Peyer's patch (tissue), 4 donors: ENCODE measurements around the gene FEN1. TPM values are rescaled to one million over a fixed set of nuclear protein-coding genes. Genes with fewer than 3 reads are reported as not detected.
A peak's percentile ranks its signal among the peaks of the same experiment; 100 is the strongest.

Source experiments
- DNase-seq, 3 donors: peaks; one replicate each; pipeline ENCODE4 v3.0.0-alpha.2; 2017 to 2019
- H3K27ac ChIP-seq, 4 donors: fragments of 200-600 bp; sonication (generic); one replicate each; pipeline ENCODE4 v1.5.1; 2016 to 2019
- H3K27me3 ChIP-seq, 2 donors: fragments of 200-600 bp; sonication (generic); one replicate each; pipeline ENCODE4 v1.5.1; 2019
- H3K36me3 ChIP-seq, 3 donors: fragments of 200-600 bp; sonication (generic); one replicate each; pipeline ENCODE4 v1.5.1; 2016 to 2019
- H3K4me1 ChIP-seq, 4 donors: fragments of 200-600 bp; sonication (generic); one replicate each; pipeline ENCODE4 v1.5.1; 2016 to 2019
- H3K4me3 ChIP-seq, 4 donors: fragments of 200-600 bp; sonication (generic); 1 replicate in 3 of 4; 2 replicates in 1 of 4; pipeline ENCODE4 v1.5.1; 2016 to 2019; ENCODE audit warnings: mild to moderate bottlenecking in 1 of 4
- H3K9me3 ChIP-seq, 4 donors: fragments of 200-600 bp; sonication (generic); one replicate each; pipeline ENCODE4 v1.5.1; 2016 to 2019; ENCODE audit warnings: mild to moderate bottlenecking in 1 of 4
- POLR2A ChIP-seq, 2 donors: fragments of 450-650 bp; IDR thresholded peaks; one replicate each; pipeline ENCODE4 v1.5.1; 2017; ENCODE audit warnings: antibody characterized with exemption in 2 of 2, mild to moderate bottlenecking in 2 of 2, moderate library complexity in 2 of 2
- total RNA-seq, 4 donors: library from RNA; depleted of rRNA; stranded (reverse); fragments of >200 nt; gene quantifications; one replicate each; pipeline ENCODE4 v1.1.0, GENCODE V29; 2016
- TF ChIP-seq, protein P1 (sequence below), 6 experiments: fragments of 450-650 bp in 4 of 6; fragments of 200-600 bp in 2 of 6; sonication (generic) in 1 of 6; IDR thresholded peaks; one replicate each; pipeline ENCODE4 v1.5.1; 2017 to 2019; ENCODE audit warnings: antibody characterized with exemption in 6 of 6, mild to moderate bottlenecking in 3 of 6, moderate library complexity in 1 of 6

Gene FEN1
- total RNA-seq, 4 donors from 2014 or later = 4.3 to 33.0 (median 8.8) TPM

DNA sequence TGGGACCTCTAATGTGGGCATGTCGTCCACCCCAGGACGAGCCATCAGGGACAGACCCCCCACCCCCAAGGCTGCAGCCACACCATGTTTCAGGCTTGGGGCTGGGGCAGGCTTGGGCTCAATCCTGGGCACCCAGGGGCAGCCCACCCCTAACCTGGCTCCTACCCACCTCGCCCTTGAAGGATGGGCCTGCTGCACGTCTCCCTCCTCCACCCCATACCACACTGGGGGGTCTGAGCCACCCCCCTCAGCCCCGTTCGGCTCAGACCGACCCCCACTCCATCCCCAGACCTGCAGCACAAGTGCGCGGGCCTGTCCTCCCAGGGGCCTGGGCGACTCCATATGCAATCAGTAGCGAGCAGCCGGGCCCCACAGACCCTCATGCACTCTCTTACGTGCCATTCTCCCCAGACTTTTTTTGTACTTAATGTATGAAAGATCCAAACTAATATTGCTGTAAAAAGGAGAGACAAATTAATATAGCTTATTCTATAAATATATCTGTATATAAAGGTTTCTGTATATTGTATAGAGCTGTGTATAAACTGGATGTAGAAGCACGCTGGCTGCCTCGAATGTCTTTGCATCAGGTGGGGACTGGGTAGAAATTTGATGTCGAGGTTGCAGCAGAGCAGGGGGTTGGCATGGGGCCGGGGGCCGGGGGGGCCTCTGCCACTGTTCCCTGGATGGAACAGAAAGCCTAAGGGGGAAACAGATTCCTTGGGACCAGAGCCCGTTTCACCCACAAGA, 46.1 kb upstream of the FEN1 start:
- Histone ChIP-seq H3K36me3 (peaks cover 0 to 8% (median 0%) of the 10 kb centered on the region in 3 donors), H3K27me3 (no peaks in the 10 kb centered on the region), H3K4me1 (peaks cover 0 to 11% (median 0%) of the 10 kb centered on the region in 4 donors), H3K4me3 (no peak overlapping the region), H3K9me3 (no peaks in the 10 kb centered on the region), H3K27ac (no peak overlapping the region)
- TF ChIP-seq, protein P1, sequence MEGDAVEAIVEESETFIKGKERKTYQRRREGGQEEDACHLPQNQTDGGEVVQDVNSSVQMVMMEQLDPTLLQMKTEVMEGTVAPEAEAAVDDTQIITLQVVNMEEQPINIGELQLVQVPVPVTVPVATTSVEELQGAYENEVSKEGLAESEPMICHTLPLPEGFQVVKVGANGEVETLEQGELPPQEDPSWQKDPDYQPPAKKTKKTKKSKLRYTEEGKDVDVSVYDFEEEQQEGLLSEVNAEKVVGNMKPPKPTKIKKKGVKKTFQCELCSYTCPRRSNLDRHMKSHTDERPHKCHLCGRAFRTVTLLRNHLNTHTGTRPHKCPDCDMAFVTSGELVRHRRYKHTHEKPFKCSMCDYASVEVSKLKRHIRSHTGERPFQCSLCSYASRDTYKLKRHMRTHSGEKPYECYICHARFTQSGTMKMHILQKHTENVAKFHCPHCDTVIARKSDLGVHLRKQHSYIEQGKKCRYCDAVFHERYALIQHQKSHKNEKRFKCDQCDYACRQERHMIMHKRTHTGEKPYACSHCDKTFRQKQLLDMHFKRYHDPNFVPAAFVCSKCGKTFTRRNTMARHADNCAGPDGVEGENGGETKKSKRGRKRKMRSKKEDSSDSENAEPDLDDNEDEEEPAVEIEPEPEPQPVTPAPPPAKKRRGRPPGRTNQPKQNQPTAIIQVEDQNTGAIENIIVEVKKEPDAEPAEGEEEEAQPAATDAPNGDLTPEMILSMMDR (IDR thresholded peaks at IDR 0.05) = no peak
- TF ChIP-seq POLR2A (IDR thresholded peaks at IDR 0.05) = no peak
- DNase-seq = no peak

DNA sequence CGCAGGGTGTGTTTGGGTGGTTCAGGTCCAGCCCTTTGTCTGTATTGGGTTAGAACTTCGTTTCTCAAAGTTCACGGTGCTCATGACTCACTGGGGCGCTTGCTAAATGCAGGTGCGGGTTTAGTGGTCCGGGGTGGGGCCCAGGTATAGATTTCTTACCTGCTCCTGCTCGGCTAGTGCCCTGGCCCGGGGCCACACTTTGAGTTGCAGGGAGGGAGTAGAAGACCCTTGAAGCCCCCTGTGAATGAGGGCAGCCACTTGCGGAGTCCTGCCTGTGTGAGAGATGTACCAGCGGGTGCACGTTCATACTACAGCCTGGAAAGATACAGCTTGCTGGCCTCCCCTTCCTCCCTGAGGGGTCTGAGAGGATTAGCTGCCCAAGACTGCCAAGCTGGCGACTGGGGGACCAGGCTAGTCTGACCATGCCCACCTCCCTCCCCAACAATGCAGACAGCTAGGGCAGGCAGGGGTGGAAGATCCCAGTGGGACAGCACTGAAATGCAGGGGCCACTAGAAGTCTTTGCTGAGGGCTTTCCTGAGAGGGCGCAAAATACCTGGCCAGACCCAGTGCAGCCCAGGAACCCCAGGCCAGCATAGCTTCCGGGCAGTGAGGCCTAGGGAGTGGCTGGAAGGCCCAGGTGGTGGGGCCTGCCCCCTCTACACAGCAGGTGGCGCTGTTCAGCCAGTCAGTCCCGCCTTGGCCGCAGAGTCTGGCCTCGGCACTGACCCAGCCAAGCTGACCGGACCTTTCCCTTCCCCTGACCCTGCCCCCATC, 45.3 kb upstream of the FEN1 start:
- H3K4me3 ChIP-seq = peak overlapping the region in 1 of 4 donors; percentile 21
- peak; percentile 38 to 88 (median 88) for DNase-seq
- TF ChIP-seq, protein P1 (IDR thresholded peaks at IDR 0.05) = peak; percentile 47 to 95 (median 86)
- no peak for TF ChIP-seq POLR2A (IDR thresholded peaks at IDR 0.05)
- H3K27ac ChIP-seq = peak overlapping the region in 1 of 4 donors; percentile 17
- H3K27me3 ChIP-seq = no peaks in the 10 kb centered on the region
- peaks cover 0 to 8% (median 0%) of the 10 kb centered on the region in 3 donors for H3K36me3 ChIP-seq
- peaks cover 0 to 14% (median 2%) of the 10 kb centered on the region in 4 donors for H3K4me1 ChIP-seq
- H3K9me3 ChIP-seq = no peaks in the 10 kb centered on the region

DNA sequence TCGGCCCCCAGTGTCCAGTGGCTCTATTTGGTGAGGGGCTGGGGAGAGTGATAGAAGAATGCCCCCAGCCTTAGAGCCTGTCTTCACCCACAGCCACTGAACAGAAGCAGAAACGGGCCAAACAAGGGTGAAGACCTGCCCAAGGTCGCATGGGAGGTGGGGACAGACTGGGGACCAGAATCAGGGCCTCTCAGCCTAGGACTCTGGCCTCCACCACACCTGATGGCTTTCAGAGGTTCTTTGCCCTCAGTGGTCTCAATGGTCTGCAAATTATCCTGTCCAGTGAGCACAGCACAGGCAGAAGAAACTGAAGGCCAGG, 44.8 kb upstream of the FEN1 start:
- Histone ChIP-seq H3K27ac (no peak overlapping the region), H3K27me3 (no peaks in the 10 kb centered on the region), H3K36me3 (peaks cover 0 to 8% (median 0%) of the 10 kb centered on the region in 3 donors), H3K4me3 (peak overlapping the region in 1 of 4 donors; percentile 21), H3K4me1 (peaks cover 0 to 14% (median 2%) of the 10 kb centered on the region in 4 donors), H3K9me3 (no peaks in the 10 kb centered on the region)
- TF ChIP-seq POLR2A (IDR thresholded peaks at IDR 0.05) = no peak
- TF ChIP-seq, protein P1 (IDR thresholded peaks at IDR 0.05) = no peak
- no peak for DNase-seq

DNA sequence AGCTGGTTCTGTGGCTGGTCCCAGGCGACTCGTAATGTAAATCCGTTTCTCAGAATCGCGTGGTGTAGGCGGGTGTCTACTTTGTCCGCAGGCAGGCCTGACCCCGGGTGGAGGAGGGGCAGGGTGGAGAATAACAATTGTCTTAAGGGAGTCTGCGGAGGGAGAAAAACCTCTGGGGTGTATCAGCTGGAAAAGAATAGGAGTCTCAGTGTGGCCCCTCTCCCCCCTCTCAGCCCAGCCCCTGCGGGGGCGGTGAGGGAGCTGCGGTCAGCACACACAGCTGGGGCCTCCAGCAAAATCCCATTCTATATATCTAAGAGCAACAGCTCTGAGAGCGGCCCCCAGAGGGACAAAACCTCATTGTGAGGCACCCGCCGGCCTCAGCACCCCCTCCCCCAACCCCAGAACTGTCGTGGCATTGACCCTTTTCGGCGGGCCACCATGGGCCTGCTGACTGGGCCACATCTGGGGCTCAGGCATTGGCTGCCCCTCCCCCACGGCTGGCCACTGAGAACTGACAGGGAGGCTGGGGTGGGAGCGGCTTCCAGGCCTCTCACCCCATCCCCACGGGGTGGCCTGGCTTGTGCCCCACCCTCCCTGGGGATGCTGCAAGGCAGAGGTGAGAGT, 43.0 kb upstream of the FEN1 start:
- Histone ChIP-seq H3K4me1 (peaks cover 0 to 25% (median 2%) of the 10 kb centered on the region in 4 donors), H3K27me3 (no peaks in the 10 kb centered on the region), H3K36me3 (no peaks in the 10 kb centered on the region), H3K27ac (no peak overlapping the region), H3K4me3 (no peak overlapping the region), H3K9me3 (no peaks in the 10 kb centered on the region)
- TF ChIP-seq, protein P1 (IDR thresholded peaks at IDR 0.05) = no peak
- no peak for TF ChIP-seq POLR2A (IDR thresholded peaks at IDR 0.05)
- DNase-seq = no peak

DNA sequence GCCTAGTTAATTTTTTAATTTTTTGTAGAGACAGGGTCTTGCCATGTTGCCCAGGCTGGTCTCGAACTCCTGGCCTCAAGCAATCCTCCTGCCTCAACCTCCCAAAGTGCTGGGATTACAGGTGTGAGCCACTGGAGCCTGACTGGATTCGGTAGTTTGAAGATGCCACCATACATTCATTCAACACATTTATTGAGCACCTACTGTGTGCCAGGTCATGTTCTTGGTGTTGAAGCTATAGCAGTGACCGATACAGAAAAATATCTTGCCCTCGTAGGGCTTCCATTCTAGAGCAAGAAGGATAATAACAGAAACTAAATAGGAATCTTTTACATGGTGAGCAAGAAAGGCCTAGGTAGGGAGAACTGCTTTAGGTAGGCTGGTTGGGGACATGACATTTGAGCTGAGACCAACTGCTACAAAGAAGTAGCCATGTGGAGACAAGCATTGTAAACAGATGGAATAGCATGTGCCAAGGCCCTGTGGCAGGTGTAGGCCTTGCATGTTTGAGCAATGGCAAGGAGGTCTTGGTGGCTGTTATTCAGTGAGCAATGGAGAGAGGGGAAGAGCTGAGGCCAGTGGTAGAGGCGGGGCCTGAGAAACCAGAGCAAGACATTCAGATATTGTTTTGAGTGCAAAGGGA, 42.0 kb upstream of the FEN1 start:
- H3K27me3 ChIP-seq = no peaks in the 10 kb centered on the region
- TF ChIP-seq, protein P1 (IDR thresholded peaks at IDR 0.05) = no peak
- TF ChIP-seq POLR2A (IDR thresholded peaks at IDR 0.05) = no peak
- no peaks in the 10 kb centered on the region for H3K9me3 ChIP-seq
- no peak overlapping the region for H3K4me3 ChIP-seq
- no peak for DNase-seq
- H3K4me1 ChIP-seq = peaks cover 0 to 35% (median 2%) of the 10 kb centered on the region in 4 donors
- no peak overlapping the region for H3K27ac ChIP-seq
- no peaks in the 10 kb centered on the region for H3K36me3 ChIP-seq
